Tracheal epithelial cell (primary cell): ENCODE results near the gene PCGF6. TPM values are rescaled to one million over a fixed set of nuclear protein-coding genes. Genes with fewer than 3 reads are reported as not detected.

ENCODE experiments used
- total RNA-seq: library from RNA; depleted of rRNA; stranded (reverse); fragments of >200 nt; gene quantifications from 2 replicates; pipeline ENCODE4 v1.2.1, GENCODE V29; 2014

Gene PCGF6
- 14.3 and 17.1 TPM in 2 replicates for total RNA-seq

GRCh38 chr10:103350517-103351260, at the start of gene PCGF6:
Gene PCGF6, minus strand, starts transcription at chr10:103351140. Its CDS starts 74 bp downstream, at chr10:103351066.

GRCh38 chr10:103396067-103396788, 45.3 kb upstream of the PCGF6 start, which contains the start of the genes ATP5MK and PDCD11:
Gene ATP5MK, minus strand, starts transcription at chr10:103396475. Its CDS starts 4,018 bp downstream, at chr10:103392457.
Gene PDCD11, plus strand, starts transcription at chr10:103396626. Its CDS starts 1,801 bp downstream, at chr10:103398427.

GRCh38 chr10:103367782-103368518, 17.0 kb upstream of the PCGF6 start, which contains the start of gene TAF5:
Gene TAF5, plus strand, starts transcription at chr10:103367976. Its CDS starts 14 bp downstream, at chr10:103367990.

GRCh38 chr10:103276896-103277712, 73.8 kb downstream of the PCGF6 start, which contains the start of gene INA:
Gene INA, plus strand, starts transcription at chr10:103277138. Its CDS starts 74 bp downstream, at chr10:103277212.

Other genes with a start within 250 kb of the PCGF6 start
- gene NT5C2, start 157.9 kb downstream of the PCGF6 start, total RNA-seq = 74.9 and 129 TPM in 2 replicates
- gene RPEL1, start 105.3 kb downstream of the PCGF6 start, total RNA-seq = under 0.01 TPM in 2 replicates
- 1.7 TPM in 1 of 2 replicates, not detected in the other for gene INA, start 74.0 kb downstream of the PCGF6 start, total RNA-seq
- gene TAF5, start 16.8 kb upstream of the PCGF6 start, total RNA-seq = 3.8 and 4.1 TPM in 2 replicates
- gene ATP5MK, start 45.3 kb upstream of the PCGF6 start, total RNA-seq = 240 and 313 TPM in 2 replicates
- 44.3 and 54.5 TPM in 2 replicates for gene PDCD11, start 45.5 kb upstream of the PCGF6 start, total RNA-seq
- gene CALHM2, start 101.2 kb upstream of the PCGF6 start, total RNA-seq = 0.43 and 0.72 TPM in 2 replicates
- gene CALHM1, start 107.8 kb upstream of the PCGF6 start, total RNA-seq = not detected in 2 replicates
- not detected in 2 replicates for gene CALHM3, start 128.1 kb upstream of the PCGF6 start, total RNA-seq
- gene NEURL1, start 142.6 kb upstream of the PCGF6 start, total RNA-seq = 0.24 and 0.85 TPM in 2 replicates